Vagina (tissue), 2 donors: ENCODE results near the gene PHLDB2.

ENCODE experiments used
- CTCF ChIP-seq, 3 experiments: fragments of 450-650 bp in 2 of 3; fragments of 200-600 bp in 1 of 3; sonication (generic) in 1 of 3; IDR thresholded peaks; one replicate each; pipeline ENCODE4 v1.5.1; 2017 to 2019; ENCODE audit warnings: antibody characterized with exemption in 3 of 3, mild to moderate bottlenecking in 2 of 3, moderate library complexity in 2 of 3
- POLR2AphosphoS5 ChIP-seq, 2 donors: sonication (generic); formaldehyde crosslinking; IDR thresholded peaks; one replicate each; pipeline ENCODE4 v1.9.0; 2017; ENCODE audit warnings: antibody characterized with exemption in 2 of 2, mild to moderate bottlenecking in 2 of 2, low read depth in 1 of 2; ENCODE audit not compliant: insufficient read depth in 1 of 2

- TF ChIP-seq CTCF (IDR thresholded peaks at IDR 0.05) = no peak
- TF ChIP-seq POLR2AphosphoS5 (IDR thresholded peaks at IDR 0.05; ENCODE audit: insufficient read depth in 1 of 2, low read depth in 1 of 2) = no peak
Measured at GRCh38 chr3:111831840-111832239, 27.2 kb upstream of the PHLDB2 start.
